ENCODE data around the gene SFSWAP. TPM values are rescaled to one million over a fixed set of nuclear protein-coding genes. Genes with fewer than 3 reads are reported as not detected.

SFSWAP gene
- total RNA-seq, 2 experiments from 2014 or later = 65.5 to 67.8 TPM

GRCh38 chr12:131793243-131794022 lies 82.5 kb downstream of the SFSWAP start:
- peaks cover 13% of the 10 kb centered on the region for H3K36me3 Mint-ChIP-seq
- POLR2A ChIA-PET = no interaction called here
- ATAC-seq (ENCODE audit: low read depth) = no peak

GRCh38 chr12:131794061-131794460 lies 83.2 kb downstream of the SFSWAP start:
- no peak for ATAC-seq (ENCODE audit: low read depth)
- DNase-seq = no peak
- Mint-ChIP-seq H3K9me3 (no peaks in the 10 kb centered on the region), H3K27ac (no peak overlapping the region), H3K4me3 (no peak overlapping the region), H3K27me3 (no peaks in the 10 kb centered on the region), H3K4me1 (no peaks in the 10 kb centered on the region), H3K36me3 (peaks cover 13% of the 10 kb centered on the region)
- POLR2A ChIA-PET = no interaction called here

More at GRCh38 chr12:131793243-131794022, 82.5 kb downstream of the SFSWAP start:
- no peak overlapping the region for H3K4me3 Mint-ChIP-seq
- no peak overlapping the region for H3K27ac Mint-ChIP-seq
- H3K27me3 Mint-ChIP-seq = no peaks in the 10 kb centered on the region
- H3K4me1 Mint-ChIP-seq = no peaks in the 10 kb centered on the region
- no peaks in the 10 kb centered on the region for H3K9me3 Mint-ChIP-seq
- no peak for DNase-seq

GRCh38 chr12:131794573-131794972 lies 83.7 kb downstream of the SFSWAP start:
- Mint-ChIP-seq H3K4me1 (no peaks in the 10 kb centered on the region), H3K36me3 (peaks cover 12% of the 10 kb centered on the region)
- POLR2A ChIA-PET = interaction anchor here (0.6 kb wide), 1 partner anchor 14 kb away, joined by 5 read pairs; no protein-coding TSS in a partner anchor

GRCh38 chr12:131795064-131795463 lies 84.2 kb downstream of the SFSWAP start:
- Mint-ChIP-seq H3K4me3 (no peak overlapping the region), H3K27me3 (no peaks in the 10 kb centered on the region), H3K4me1 (no peaks in the 10 kb centered on the region), H3K36me3 (peaks cover 7% of the 10 kb centered on the region), H3K27ac (no peak overlapping the region), H3K9me3 (no peaks in the 10 kb centered on the region)
- POLR2A ChIA-PET = interaction anchor here (0.6 kb wide), 1 partner anchor 13 kb away, joined by 5 read pairs; no protein-coding TSS in a partner anchor
- DNase-seq (no peak), ATAC-seq (ENCODE audit: low read depth) (no peak)

More at GRCh38 chr12:131794573-131794972, 83.7 kb downstream of the SFSWAP start:
- H3K27me3 Mint-ChIP-seq = no peaks in the 10 kb centered on the region
- no peak for ATAC-seq (ENCODE audit: low read depth)
- no peak overlapping the region for H3K27ac Mint-ChIP-seq
- no peak for DNase-seq
- no peak overlapping the region for H3K4me3 Mint-ChIP-seq
- H3K9me3 Mint-ChIP-seq = no peaks in the 10 kb centered on the region

- ATAC-seq (ENCODE audit: low read depth) (no peak), DNase-seq (no peak)
- peak overlapping the region; percentile 28 for H3K27ac Mint-ChIP-seq
- POLR2A ChIA-PET = no interaction called here
- H3K36me3 Mint-ChIP-seq = peaks cover 9% of the 10 kb centered on the region
- H3K4me1 Mint-ChIP-seq = no peaks in the 10 kb centered on the region
- no peaks in the 10 kb centered on the region for H3K27me3 Mint-ChIP-seq
- no peaks in the 10 kb centered on the region for H3K9me3 Mint-ChIP-seq
- no peak overlapping the region for H3K4me3 Mint-ChIP-seq
Measured at GRCh38 chr12:131795690-131796410, 85.0 kb downstream of the SFSWAP start.

- Mint-ChIP-seq H3K4me3 (no peak overlapping the region), H3K36me3 (peaks cover 11% of the 10 kb centered on the region), H3K27me3 (no peaks in the 10 kb centered on the region), H3K9me3 (no peaks in the 10 kb centered on the region), H3K4me1 (no peaks in the 10 kb centered on the region), H3K27ac (no peak overlapping the region)
- POLR2A ChIA-PET = no interaction called here
- no peak for DNase-seq
- no peak for ATAC-seq (ENCODE audit: low read depth)
Measured at GRCh38 chr12:131796411-131796736, 85.5 kb downstream of the SFSWAP start.

- H3K4me3 Mint-ChIP-seq = no peak overlapping the region
- H3K27ac Mint-ChIP-seq = no peak overlapping the region
- peak; percentile 17 for ATAC-seq (ENCODE audit: low read depth)
- peaks cover 12% of the 10 kb centered on the region for H3K36me3 Mint-ChIP-seq
- POLR2A ChIA-PET = no interaction called here
- H3K4me1 Mint-ChIP-seq = no peaks in the 10 kb centered on the region
- no peaks in the 10 kb centered on the region for H3K9me3 Mint-ChIP-seq
- no peak for DNase-seq
- H3K27me3 Mint-ChIP-seq = no peaks in the 10 kb centered on the region
Measured at GRCh38 chr12:131796754-131797587, 86.1 kb downstream of the SFSWAP start.

- H3K36me3 Mint-ChIP-seq = peaks cover 14% of the 10 kb centered on the region
- ATAC-seq (ENCODE audit: low read depth) = no peak
- no peaks in the 10 kb centered on the region for H3K27me3 Mint-ChIP-seq
- POLR2A ChIA-PET = no interaction called here
- no peak for DNase-seq
- H3K4me3 Mint-ChIP-seq = no peak overlapping the region
- H3K4me1 Mint-ChIP-seq = no peaks in the 10 kb centered on the region
- no peak overlapping the region for H3K27ac Mint-ChIP-seq
- no peaks in the 10 kb centered on the region for H3K9me3 Mint-ChIP-seq
Measured at GRCh38 chr12:131797588-131797934, 86.7 kb downstream of the SFSWAP start.

GRCh38 chr12:131799195-131799594 lies 88.3 kb downstream of the SFSWAP start:
- H3K36me3 Mint-ChIP-seq = peaks cover 16% of the 10 kb centered on the region
- no peak for ATAC-seq (ENCODE audit: low read depth)
- no peak overlapping the region for H3K4me3 Mint-ChIP-seq
- no peak for DNase-seq
- no peaks in the 10 kb centered on the region for H3K27me3 Mint-ChIP-seq
- H3K27ac Mint-ChIP-seq = no peak overlapping the region
- no peaks in the 10 kb centered on the region for H3K4me1 Mint-ChIP-seq
- POLR2A ChIA-PET = no interaction called here
- no peaks in the 10 kb centered on the region for H3K9me3 Mint-ChIP-seq

- DNase-seq (no peak), ATAC-seq (ENCODE audit: low read depth) (no peak)
- H3K27me3 Mint-ChIP-seq = no peaks in the 10 kb centered on the region
- POLR2A ChIA-PET = no interaction called here
- no peak overlapping the region for H3K4me3 Mint-ChIP-seq
- no peak overlapping the region for H3K27ac Mint-ChIP-seq
- no peaks in the 10 kb centered on the region for H3K9me3 Mint-ChIP-seq
- H3K4me1 Mint-ChIP-seq = no peaks in the 10 kb centered on the region
- peaks cover 16% of the 10 kb centered on the region for H3K36me3 Mint-ChIP-seq
Measured at GRCh38 chr12:131799828-131800593, 89.1 kb downstream of the SFSWAP start.

GRCh38 chr12:131800594-131801135 lies 89.8 kb downstream of the SFSWAP start:
- ATAC-seq (ENCODE audit: low read depth) (no peak), DNase-seq (no peak)
- no peaks in the 10 kb centered on the region for H3K9me3 Mint-ChIP-seq
- no peak overlapping the region for H3K27ac Mint-ChIP-seq
- no peaks in the 10 kb centered on the region for H3K4me1 Mint-ChIP-seq
- H3K27me3 Mint-ChIP-seq = no peaks in the 10 kb centered on the region
- POLR2A ChIA-PET = no interaction called here
- H3K4me3 Mint-ChIP-seq = no peak overlapping the region
- peaks cover 16% of the 10 kb centered on the region for H3K36me3 Mint-ChIP-seq

- ATAC-seq (ENCODE audit: low read depth) (no peak), DNase-seq (no peak)
- no peaks in the 10 kb centered on the region for H3K4me1 Mint-ChIP-seq
- no peaks in the 10 kb centered on the region for H3K27me3 Mint-ChIP-seq
- H3K9me3 Mint-ChIP-seq = no peaks in the 10 kb centered on the region
- no peak overlapping the region for H3K4me3 Mint-ChIP-seq
- POLR2A ChIA-PET = no interaction called here
- H3K27ac Mint-ChIP-seq = no peak overlapping the region
- peaks cover 16% of the 10 kb centered on the region for H3K36me3 Mint-ChIP-seq
Measured at GRCh38 chr12:131801254-131801866, 90.5 kb downstream of the SFSWAP start.

Measured in activated naive CD8-positive, alpha-beta T cell treated with anti-CD3 and anti-CD28 coated beads, Interleukin-2, amount 10 ng/mL, durations not matched to agents 7 days and 5 days (primary cell).